HG03175 (cell line): Measurements from ENCODE around the gene U2AF2.

Source experiments
- ATAC-seq: cut with Tn5 transposase; IDR thresholded peaks from one replicate; pipeline ENCODE4 v1.9.1; 2021; ENCODE audit warnings: mild to moderate bottlenecking, moderate library complexity; ENCODE audit not compliant: unreplicated experiment

Gene U2AF2

DNA sequence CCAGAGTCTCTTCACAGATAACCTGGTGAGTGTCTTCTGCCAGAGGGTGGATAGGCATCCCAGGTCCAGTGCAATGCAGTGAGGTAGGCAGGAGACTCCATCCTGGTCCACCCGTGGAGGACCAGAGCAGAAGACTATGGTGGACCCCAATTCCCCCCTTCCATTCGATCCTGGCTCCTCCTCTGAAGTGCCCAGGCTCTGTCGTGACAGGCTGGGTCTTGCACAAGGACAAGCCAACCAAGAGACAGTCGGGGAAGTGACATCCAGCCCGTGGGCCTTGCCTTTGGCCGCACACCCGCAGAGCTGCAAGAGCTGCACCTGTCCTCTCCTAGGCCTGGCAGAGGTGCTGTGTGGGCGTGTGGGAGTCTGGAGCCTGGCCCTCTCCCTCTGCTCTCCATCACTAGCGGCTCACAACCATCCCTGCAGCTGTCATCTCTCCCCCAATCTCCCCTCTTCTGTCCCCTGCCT, 33.6 kb upstream of the U2AF2 start:
- no peak for ATAC-seq

DNA sequence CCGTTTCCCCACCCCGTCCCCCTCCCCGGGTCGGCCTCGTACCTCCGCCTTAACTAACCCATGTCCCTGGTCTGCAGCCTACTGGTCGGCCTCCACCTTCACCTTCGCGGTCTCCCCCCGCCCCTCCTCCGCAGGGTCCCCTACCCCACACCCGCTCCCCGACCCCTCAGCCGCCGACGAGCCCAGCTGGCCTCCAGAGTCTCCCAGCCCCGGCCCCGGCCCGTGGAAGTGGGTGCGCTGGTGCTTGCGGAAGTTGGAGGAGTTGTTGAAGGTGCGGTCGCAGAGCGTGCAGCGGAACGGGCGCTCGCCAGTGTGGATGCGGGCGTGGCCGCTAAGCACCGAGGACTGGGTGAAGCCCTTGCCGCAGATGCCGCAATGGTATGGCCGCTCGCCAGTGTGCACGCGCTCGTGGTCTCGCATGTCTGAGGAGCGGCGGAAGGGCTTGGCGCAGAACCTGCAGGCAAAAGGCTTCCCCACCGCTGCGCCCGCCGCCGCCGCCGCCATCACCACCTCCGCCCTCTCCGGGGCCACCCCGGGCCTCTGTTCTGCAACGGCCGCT, 33.1 kb upstream of the U2AF2 start:
- no peak for ATAC-seq

DNA sequence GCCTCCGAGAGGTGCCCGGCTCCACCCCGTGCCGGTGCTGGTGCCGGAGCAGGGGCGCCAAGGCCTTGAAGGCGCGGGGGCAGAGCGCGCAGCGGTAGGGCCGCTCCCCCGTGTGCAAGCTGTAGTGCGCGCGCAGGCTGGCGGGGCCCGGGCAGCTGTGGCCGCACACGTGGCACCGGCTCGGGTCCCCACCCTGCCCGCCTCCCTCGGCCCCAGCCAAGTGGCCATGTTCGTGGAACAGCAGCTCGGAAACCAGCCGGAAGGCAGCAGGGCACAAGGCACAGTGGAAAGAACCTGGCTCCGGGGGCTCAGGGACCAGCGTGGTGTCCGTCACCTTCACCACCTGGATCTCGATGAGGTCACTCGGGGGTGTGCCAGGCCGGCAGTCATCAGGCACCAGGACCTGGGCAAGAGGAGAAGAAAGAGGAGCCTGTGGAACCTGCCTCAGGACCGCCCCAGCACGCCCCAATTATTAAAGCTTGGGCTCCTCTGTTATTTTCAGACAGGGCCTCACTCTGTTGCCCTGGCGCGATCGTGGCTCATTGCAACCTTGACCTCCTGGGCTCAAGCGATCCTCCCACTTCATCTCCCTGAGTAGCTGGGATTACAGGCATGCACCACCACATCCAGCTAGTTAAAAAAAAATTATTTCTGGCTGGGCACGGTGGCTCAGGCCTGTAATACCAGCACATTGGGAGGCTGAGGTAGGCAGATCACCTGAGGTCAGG, 32.4 kb upstream of the U2AF2 start:
- ATAC-seq = no peak

DNA sequence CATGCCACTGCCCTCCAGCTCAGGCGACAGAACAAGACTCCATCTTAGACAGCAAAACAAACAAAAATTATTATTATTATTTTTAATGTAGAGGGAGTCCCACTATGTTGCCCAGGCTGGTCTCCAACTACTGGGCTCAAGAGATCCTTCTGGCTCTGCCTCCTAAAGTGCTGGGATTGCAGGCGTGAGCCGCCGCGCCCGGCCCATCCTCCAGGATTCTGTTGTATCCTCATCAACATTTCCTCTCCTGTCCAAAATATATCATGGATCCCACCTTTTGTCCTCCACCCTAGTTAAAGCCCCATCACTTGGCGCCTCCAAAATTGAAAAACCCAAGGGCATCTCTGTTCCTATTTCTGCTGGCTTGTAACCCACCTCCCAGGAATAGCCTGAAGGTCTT, 31.7 kb upstream of the U2AF2 start:
- no peak for ATAC-seq

DNA sequence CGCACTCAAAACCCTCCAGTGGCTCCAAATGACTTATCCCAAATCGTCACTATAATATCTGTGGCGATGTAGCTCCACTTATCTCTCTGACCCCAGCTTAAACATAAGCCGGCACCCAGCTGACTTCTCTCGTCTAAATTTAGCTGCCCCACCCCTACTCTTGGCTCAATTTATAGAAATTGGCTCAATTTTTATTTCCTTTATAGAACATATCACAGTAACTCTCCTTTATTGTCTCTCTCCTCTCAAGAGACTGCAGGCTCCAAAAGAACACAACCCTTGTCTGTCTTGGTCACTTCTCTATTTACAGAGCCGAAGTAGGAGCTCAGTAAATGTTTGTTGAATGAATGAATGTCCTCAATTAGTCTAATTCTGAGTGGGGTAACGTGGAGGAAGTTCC, 31.3 kb upstream of the U2AF2 start:
- no peak for ATAC-seq

DNA sequence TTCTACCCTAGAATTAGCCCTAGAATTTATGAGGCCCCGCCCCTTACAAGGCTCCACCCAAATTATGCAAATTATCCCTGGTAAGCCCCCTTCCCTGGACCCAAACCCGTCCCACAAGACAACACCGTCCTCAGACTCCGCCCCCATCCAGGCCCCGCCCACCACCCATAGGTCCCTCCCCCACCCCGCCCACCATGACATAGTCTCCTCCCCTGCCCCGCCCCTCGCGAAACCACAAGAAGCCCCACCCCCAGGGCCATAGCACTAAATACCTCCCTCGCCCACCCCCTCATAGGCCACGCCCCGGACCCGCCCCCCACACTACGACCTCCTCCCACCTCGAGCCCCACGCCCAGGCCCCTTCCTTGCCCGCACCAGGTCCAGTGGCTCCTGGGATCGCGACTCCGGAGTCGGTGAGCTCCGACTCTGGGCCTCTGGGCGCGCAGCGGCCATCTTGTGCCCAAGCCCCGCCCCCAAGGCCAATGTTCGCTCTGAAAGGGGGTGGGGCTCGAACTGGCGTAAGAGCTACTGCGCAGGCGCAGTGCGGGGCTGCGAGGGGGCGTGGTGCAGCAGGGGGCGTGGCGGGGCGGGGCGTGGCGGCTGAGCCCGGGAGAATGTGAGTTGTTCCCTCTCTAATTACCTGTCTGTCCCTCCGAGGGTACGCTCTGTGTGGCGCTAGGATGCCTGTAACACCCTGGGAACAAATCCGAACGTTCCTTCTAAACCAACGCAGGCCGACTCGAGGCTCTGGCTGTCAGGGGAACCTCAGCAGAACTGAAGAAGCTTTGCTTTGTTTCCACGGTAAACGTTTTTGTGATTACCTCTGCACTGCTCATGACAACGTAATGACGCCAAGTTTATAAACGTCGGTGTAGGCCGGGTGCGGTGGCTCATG, 30.5 kb upstream of the U2AF2 start, which contains the start of gene ZNF784:
TSS of gene ZNF784 (minus strand) at position 458 of the 895 bp plus-strand sequence. CDS start at position 453, 5 bp downstream.
- peak; percentile 57 for ATAC-seq

DNA sequence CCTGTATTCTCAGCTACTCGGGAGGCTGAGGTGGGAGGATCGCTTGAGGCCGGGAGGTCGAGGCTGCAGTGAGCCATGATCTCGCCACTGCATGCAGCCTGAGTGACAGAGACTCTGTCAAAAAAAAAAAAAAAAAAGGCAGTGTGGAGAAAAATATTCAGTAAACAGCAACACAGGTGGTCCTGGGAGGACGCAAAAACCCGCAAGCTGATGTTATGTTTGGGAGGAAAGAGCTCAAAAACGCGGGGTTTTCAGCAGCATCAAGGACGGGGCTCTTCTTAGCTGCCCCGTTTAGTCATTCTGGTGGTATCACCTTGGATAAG, 29.9 kb upstream of the U2AF2 start:
- no peak for ATAC-seq

DNA sequence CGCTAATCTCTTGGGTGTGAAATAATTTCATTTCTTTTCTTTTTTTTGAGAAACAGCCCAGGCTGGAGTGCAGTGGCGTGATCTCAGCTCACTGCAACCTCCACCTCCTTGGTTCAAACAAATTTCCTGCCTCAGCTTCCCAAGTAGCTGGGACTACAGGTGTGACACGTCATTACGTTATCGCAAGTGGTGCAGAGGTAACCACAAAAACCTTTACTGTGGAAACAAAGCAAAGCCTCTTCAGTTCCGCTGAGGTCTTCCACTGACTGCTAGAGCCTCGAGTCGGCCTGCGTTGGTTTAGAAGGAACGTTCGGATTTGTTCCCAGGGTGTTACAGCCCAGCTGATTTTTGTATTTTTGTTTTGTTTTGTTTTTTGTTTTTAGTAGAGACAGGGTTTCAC, 28.5 kb upstream of the U2AF2 start:
- no peak for ATAC-seq

DNA sequence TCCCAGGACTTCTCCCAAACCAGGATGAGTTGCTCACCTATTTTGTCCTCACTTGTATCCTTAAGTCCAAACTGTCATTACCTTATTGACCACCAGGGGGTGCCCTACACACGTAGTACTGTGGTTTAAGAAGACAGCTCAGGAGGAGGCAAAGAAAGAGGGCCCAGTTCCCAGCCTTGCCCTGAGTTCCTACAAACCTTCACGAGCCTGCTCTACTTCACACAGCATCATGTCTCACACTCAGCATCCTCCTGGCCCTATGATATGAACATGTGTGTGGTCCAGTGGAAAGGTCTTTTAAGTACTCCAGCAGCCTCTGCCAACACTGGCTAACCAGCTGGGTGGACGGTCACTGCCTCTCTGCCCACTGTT, 22.4 kb upstream of the U2AF2 start:
- ATAC-seq = no peak

DNA sequence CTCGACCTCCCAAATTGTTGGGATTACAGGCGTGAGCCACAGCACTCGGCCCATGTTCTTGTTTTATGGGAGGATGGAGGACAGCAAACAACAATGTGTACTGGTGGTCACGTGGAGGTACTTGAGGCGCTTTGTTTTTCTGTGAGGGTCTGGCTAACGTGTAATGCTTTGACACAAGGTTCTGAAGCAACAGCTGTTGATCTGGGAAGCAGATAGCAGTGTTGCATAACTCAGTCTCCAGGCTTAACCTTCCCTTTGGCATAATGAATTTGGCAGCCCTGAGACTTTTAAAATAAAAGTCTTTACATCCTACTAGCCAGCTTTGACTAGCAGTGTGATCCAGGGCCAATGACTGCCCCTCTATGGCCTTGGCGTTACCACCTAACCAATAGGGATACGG, 21.0 kb upstream of the U2AF2 start:
- no peak for ATAC-seq

DNA sequence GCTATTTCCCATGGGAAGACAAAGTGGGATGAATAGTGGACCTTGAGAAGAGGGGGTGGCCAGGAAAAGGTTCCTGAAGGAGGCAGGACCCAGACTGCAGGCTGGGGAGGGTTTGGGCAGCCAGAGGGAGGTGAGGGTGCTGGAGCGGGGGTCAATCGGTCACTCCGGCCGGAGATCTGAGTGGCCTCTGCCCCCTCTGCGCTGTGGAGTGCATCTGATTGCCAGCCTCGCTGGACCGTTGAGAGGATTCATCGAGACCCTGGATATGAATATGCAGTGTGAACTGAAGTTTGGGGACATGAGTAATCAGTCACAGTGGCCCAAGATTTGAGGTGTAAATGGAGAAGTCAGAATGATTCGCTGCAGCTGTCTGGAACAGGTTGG, 19.5 kb upstream of the U2AF2 start:
- no peak for ATAC-seq

DNA sequence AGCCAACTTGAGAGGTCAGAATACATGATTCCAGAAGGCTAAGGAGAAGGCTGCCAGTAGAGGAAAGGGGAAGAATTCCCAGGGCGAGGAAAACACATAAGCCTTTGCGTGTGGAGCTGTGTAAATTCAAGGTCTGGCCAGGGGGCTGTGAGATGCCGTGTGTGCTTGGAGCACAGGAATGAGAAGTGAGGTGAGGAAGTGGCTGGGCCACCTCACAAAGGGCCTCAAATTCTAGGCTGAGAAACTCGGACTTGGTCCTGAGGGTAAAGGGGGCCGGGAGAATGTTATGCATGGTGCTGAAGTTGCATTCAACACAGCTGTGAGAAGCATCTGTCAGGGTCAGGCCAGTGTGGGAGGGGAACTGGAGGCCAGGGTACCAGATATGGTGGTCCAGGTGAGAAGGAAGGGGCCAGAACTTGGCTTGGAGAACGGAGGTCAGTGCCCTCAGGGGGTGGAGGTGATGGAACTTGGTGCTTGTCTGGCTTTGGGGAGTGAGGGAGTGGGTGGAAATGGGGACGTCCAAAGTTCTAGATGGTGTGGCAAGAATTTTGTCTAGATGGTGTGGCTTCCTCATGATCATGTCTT, 18.9 kb upstream of the U2AF2 start:
- no peak for ATAC-seq

DNA sequence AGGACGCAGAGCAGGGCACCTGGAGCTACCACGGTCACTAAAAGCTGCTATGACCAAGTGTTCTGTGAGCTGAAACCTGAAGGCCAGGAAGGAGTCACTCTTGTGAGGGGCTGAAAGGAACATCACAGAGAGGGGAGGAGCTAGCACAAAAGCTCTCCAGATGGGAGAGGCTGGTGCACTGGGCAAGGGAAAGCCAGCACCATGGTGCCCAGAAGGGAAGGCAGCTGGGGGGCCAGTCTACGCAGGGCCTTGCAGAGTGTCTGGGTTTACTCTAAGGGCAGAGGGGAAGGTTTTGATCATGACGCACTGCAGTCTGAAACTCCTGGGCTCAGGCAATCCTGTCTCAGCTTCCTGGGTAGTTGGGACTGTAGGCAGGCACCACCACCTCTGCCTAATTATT, 18.1 kb upstream of the U2AF2 start:
- ATAC-seq = no peak

DNA sequence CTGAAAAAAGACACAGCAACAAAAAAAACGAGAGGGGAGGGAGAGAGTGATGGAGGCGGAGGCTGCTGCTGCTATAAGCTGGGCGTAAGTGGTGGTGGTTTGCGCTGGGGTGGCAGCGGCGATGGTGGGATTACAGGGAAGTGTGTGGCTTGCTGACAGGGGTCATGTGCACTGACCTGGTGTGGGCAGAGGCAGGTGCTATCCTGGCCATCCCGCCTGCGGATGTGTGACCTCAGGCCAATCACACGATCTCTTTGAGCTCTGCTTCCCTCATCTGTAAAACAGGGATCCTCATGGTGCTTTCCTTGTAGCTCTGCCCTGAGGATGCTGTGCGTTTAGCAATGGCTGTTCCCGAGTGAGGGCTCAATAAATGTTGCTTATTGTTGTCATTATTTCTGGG, 17.3 kb upstream of the U2AF2 start:
- ATAC-seq = no peak

DNA sequence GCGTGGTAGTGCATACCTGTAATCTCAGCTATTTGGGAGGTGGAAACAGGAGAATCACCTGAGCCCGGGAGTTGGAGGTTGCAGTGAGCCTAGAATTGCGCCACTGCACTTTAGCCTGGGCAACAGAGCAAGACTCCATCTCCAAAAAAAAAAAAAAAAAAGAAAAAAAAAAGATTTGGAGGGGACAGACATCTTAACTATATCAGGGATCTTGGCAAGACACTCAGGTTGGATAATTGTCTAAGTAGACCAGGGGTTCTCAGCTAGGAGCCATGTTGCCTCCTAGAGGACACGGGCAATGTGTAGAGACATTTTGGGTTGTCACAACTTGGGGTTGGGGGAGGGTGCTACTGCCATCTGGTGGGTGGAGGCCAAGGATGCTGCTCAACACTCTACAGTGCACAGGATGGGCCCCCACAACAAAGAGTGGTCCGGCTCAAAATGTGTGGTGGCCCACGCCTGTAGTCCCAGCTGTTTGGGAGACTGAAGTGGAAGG, 15.9 kb upstream of the U2AF2 start:
- ATAC-seq = no peak

DNA sequence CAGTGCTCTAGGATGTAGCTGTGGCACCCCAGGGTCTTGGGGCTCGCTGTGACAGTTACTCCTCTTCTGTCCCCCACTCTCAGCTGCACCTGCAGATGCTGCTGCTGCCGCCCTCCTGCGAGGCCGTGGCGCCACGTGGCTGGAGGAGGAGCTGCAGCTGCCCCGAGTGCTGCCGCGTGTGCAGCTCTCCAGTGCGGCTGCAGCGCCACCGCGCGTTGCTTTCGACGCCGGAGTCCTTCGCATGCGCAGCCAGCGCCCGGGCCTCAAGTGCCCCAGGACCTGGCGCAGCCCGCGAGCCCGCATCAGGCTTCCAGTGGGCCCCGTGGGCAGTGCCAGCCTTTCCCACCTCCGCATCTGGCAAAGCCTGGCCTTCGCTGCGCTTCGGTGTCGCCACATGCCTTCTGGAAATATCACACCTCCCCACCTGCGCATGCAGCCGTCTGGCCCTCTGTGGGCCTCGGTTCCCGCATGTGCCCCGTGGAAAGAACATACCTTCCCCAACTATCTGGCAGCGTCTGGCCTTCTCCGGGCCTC, 14.7 kb upstream of the U2AF2 start:
- ATAC-seq = no peak

DNA sequence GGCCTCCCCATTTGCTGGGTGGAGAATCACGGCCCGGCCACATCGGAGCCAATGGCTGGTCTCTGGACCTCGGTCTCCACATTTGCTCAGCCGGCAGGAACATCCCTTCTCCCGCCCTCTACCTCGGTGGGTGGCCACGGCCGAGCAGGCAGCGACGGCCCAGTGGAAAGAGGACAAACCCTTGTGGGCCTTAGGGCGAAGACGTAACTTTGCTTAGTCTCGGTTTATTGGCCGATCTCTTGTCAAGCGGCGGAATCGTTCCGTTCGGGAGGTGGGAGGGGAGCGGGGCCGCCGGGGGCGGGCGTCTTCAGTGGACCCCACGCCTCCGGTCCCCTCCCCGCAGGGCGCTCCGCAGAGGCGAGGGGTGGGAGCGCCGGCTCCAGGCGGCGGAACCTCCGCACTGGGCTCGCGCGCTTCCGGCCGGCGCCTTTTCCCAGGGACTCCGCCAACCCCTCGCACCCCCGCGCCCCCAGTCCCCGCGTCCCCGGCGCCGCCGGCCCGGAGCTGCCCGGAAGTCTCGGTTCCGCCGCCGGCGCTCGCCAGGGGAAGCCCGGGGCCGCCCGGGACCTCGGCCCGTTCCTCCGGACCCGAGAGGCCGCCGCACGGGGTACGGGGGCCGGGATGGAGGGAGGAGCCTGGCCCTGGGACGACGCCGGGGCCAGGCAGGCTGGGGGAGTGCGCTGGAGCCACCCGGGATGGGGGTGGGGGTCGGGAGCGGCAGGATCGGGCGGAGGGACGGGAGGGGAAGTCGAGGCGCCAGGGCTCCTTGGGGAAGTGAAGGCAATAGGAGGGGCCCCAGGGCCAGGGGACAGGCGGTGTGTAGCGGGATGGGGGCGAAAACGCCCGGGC, 14.0 kb upstream of the U2AF2 start, which contains the start of gene ZNF580:
TSS of gene ZNF580 (plus strand) at position 426 of the 849 bp plus-strand sequence. CDS start 1,507 bp downstream, outside the sequence.
- ATAC-seq = no peak

DNA sequence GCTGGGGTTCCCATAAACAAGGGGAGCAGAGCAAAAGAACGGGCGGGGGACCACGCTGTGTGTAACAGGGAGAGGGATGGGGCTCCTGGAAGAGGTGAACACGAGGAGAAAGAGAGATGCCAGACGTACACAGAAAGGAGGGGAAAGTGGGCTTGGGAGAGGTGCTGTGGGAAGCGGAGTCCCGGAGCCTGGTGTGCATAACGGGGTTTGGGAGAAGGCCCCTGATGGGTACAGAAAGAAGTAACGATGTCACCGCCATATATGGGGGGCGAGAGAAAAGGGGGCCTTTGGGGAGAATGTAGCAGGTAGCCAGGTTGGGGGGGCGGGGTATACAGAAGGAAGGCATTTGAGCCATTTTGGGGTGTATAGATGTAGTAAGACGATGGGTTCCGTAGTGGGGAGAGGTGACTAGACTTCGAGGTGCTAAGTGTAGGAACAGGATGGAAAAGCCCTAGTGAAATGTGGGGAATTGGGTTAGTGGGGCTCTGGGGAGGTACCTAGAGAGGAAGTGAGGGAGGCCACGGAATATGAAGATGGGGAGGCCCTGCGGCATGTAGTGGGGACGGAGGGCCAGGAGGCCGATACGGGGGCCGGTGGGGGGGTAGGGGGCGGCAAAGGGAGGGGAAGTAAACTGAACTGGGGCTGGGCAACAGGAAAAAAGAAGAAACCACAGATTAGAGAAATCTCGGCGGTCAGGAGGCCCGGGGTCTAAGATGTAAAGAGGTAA, 13.2 kb upstream of the U2AF2 start:
- ATAC-seq = no peak
